Stimulated activated CD4-positive, alpha-beta T cell treated with anti-CD3 and anti-CD28 coated beads, TNF-alpha, amount 100 ng/mL, for 4 hours (primary cell): ENCODE data around the gene AP2A2.
A peak's percentile ranks its signal among the peaks of the same experiment; 100 is the strongest.

ENCODE experiments used
- DNase-seq, 3 experiments: peaks; one replicate each; pipeline ENCODE4 v3.0.0-alpha.2; 2020; ENCODE audit warnings: low read depth in 3 of 3

The AP2A2 gene

GRCh38 chr11:898540-899190, 27.0 kb upstream of the AP2A2 start:
- no peak for DNase-seq

GRCh38 chr11:899724-900123, 25.9 kb upstream of the AP2A2 start:
- no peak for DNase-seq

- no peak for DNase-seq
These were observed 25.1 kb upstream of the AP2A2 start for GRCh38 chr11:900545-900944.

GRCh38 chr11:901452-902061, 24.1 kb upstream of the AP2A2 start:
- DNase-seq, result no peak

GRCh38 chr11:904380-904779, 21.3 kb upstream of the AP2A2 start:
- DNase-seq, result no peak

- DNase-seq, result no peak
These were observed 19.7 kb upstream of the AP2A2 start for GRCh38 chr11:905952-906351.

GRCh38 chr11:907668-908067, 18.0 kb upstream of the AP2A2 start:
- no peak for DNase-seq

- DNase-seq, result no peak
These were observed 17.4 kb upstream of the AP2A2 start for GRCh38 chr11:908273-908672.

GRCh38 chr11:909406-909805, 16.3 kb upstream of the AP2A2 start:
- DNase-seq, result no peak

- DNase-seq, result peak in 2 of 3 experiments; percentile 48 to 60
These were observed 15.6 kb upstream of the AP2A2 start for GRCh38 chr11:910044-910588.

GRCh38 chr11:910589-911030, 15.1 kb upstream of the AP2A2 start, which contains the start of gene CHID1:
CHID1 (minus strand) TSS chr11:910810; CDS start chr11:904816, 5,994 bp downstream.
- peak; percentile 64 to 83 (median 74) for DNase-seq

GRCh38 chr11:911031-911889, 14.4 kb upstream of the AP2A2 start:
- DNase-seq, result peak in 1 of 3 experiments; percentile 18

- DNase-seq, result no peak
These were observed 13.8 kb upstream of the AP2A2 start for GRCh38 chr11:911890-912219.

- DNase-seq, result no peak
These were observed 13.4 kb upstream of the AP2A2 start for GRCh38 chr11:912266-912665.

GRCh38 chr11:913043-913442, 12.6 kb upstream of the AP2A2 start:
- DNase-seq, result no peak

GRCh38 chr11:914204-914603, 11.5 kb upstream of the AP2A2 start:
- no peak for DNase-seq

GRCh38 chr11:914747-915501, 10.7 kb upstream of the AP2A2 start:
- no peak for DNase-seq

- no peak for DNase-seq
These were observed 8.2 kb upstream of the AP2A2 start for GRCh38 chr11:917426-917825.

GRCh38 chr11:921921-922678, 3.6 kb upstream of the AP2A2 start:
- DNase-seq, result no peak

- DNase-seq, result no peak
These were observed 1.8 kb upstream of the AP2A2 start for GRCh38 chr11:923691-924405.
